Measurements from ENCODE around the gene ACSS2. TPM values are rescaled to one million over a fixed set of nuclear protein-coding genes. Genes with fewer than 3 reads are reported as not detected.

The ACSS2 gene
- total and polyA plus RNA-seq, 2 donors (not counting 1 experiment from before 2014, with no cell fraction given) = 59.4 to 129 TPM

GRCh38 chr20:34843421-34843820 is 33.0 kb upstream of the ACSS2 start:
- Histone ChIP-seq H3K9me3 (ENCODE audit: control insufficient read depth, insufficient read depth, low read depth, low read length) (no peaks in the 10 kb centered on the region), H3K4me3 (replicated peaks in 1 of 4; ENCODE audit: control extremely low read depth in 1 of 4, insufficient read depth in 1 of 4, low read depth in 3 of 4, low read length in 4 of 4) (no peak overlapping the region), H3K9ac (ENCODE audit: insufficient read depth, low read length) (no peak overlapping the region), H3K36me3 (ENCODE audit: control insufficient read depth, insufficient read depth, low read length) (no peaks in the 10 kb centered on the region), H3K4me2 (ENCODE audit: extremely low read depth, insufficient read depth, low read length) (no peak overlapping the region), H3K79me2 (ENCODE audit: control insufficient read depth, insufficient read depth, low read length) (no peaks in the 10 kb centered on the region), H3K27ac (ENCODE audit: insufficient read depth, low read length) (no peak overlapping the region), H2AFZ (ENCODE audit: low read length) (no peak overlapping the region), H3K4me1 (ENCODE audit: control insufficient read depth, extremely low read depth, insufficient read depth, low read length) (no peaks in the 10 kb centered on the region), H3K27me3 (ENCODE audit: control insufficient read depth, insufficient read depth, low read length) (no peaks in the 10 kb centered on the region), H4K20me1 (ENCODE audit: control insufficient read depth, extremely low read depth, insufficient read depth, low read length) (no peaks in the 10 kb centered on the region)
- TF ChIP-seq, protein P1, sequence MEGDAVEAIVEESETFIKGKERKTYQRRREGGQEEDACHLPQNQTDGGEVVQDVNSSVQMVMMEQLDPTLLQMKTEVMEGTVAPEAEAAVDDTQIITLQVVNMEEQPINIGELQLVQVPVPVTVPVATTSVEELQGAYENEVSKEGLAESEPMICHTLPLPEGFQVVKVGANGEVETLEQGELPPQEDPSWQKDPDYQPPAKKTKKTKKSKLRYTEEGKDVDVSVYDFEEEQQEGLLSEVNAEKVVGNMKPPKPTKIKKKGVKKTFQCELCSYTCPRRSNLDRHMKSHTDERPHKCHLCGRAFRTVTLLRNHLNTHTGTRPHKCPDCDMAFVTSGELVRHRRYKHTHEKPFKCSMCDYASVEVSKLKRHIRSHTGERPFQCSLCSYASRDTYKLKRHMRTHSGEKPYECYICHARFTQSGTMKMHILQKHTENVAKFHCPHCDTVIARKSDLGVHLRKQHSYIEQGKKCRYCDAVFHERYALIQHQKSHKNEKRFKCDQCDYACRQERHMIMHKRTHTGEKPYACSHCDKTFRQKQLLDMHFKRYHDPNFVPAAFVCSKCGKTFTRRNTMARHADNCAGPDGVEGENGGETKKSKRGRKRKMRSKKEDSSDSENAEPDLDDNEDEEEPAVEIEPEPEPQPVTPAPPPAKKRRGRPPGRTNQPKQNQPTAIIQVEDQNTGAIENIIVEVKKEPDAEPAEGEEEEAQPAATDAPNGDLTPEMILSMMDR (conservative IDR thresholded peaks at IDR 0.05 in 1 of 2, IDR thresholded peaks at IDR 0.05 in 1 of 2; ENCODE audit: low read depth in 1 of 2, low read length in 2 of 2) = no peak
- no peak for TF ChIP-seq EZH2 (IDR thresholded peaks at IDR 0.05; ENCODE audit: low read length, missing control alignments)
- no peak for DNase-seq (ENCODE audit: low read depth in 2 of 2)

GRCh38 chr20:34848597-34848996 is 27.8 kb upstream of the ACSS2 start:
- Histone ChIP-seq H3K36me3 (ENCODE audit: control insufficient read depth, insufficient read depth, low read length) (peaks cover 4% of the 10 kb centered on the region), H3K4me1 (ENCODE audit: control insufficient read depth, extremely low read depth, insufficient read depth, low read length) (no peaks in the 10 kb centered on the region), H3K79me2 (ENCODE audit: control insufficient read depth, insufficient read depth, low read length) (no peaks in the 10 kb centered on the region), H3K9ac (ENCODE audit: insufficient read depth, low read length) (no peak overlapping the region), H4K20me1 (ENCODE audit: control insufficient read depth, extremely low read depth, insufficient read depth, low read length) (no peaks in the 10 kb centered on the region), H3K4me2 (ENCODE audit: extremely low read depth, insufficient read depth, low read length) (no peak overlapping the region), H3K27me3 (ENCODE audit: control insufficient read depth, insufficient read depth, low read length) (no peaks in the 10 kb centered on the region), H3K27ac (ENCODE audit: insufficient read depth, low read length) (no peak overlapping the region), H2AFZ (ENCODE audit: low read length) (no peak overlapping the region), H3K4me3 (replicated peaks in 1 of 4; ENCODE audit: control extremely low read depth in 1 of 4, insufficient read depth in 1 of 4, low read depth in 3 of 4, low read length in 4 of 4) (no peak overlapping the region), H3K9me3 (ENCODE audit: control insufficient read depth, insufficient read depth, low read depth, low read length) (no peaks in the 10 kb centered on the region)
- no peak for DNase-seq (ENCODE audit: low read depth in 2 of 2)
- TF ChIP-seq EZH2 (IDR thresholded peaks at IDR 0.05; ENCODE audit: low read length, missing control alignments) = no peak
- TF ChIP-seq, protein P1 (conservative IDR thresholded peaks at IDR 0.05 in 1 of 2, IDR thresholded peaks at IDR 0.05 in 1 of 2; ENCODE audit: low read depth in 1 of 2, low read length in 2 of 2) = no peak

GRCh38 chr20:34849778-34850177 is 26.6 kb upstream of the ACSS2 start:
- Histone ChIP-seq H3K4me1 (ENCODE audit: control insufficient read depth, extremely low read depth, insufficient read depth, low read length) (no peaks in the 10 kb centered on the region), H3K36me3 (ENCODE audit: control insufficient read depth, insufficient read depth, low read length) (peaks cover 4% of the 10 kb centered on the region), H3K9me3 (ENCODE audit: control insufficient read depth, insufficient read depth, low read depth, low read length) (no peaks in the 10 kb centered on the region), H2AFZ (ENCODE audit: low read length) (no peak overlapping the region), H3K4me3 (replicated peaks in 1 of 4; ENCODE audit: control extremely low read depth in 1 of 4, insufficient read depth in 1 of 4, low read depth in 3 of 4, low read length in 4 of 4) (no peak overlapping the region), H3K9ac (ENCODE audit: insufficient read depth, low read length) (no peak overlapping the region), H4K20me1 (ENCODE audit: control insufficient read depth, extremely low read depth, insufficient read depth, low read length) (no peaks in the 10 kb centered on the region), H3K27me3 (ENCODE audit: control insufficient read depth, insufficient read depth, low read length) (no peaks in the 10 kb centered on the region), H3K79me2 (ENCODE audit: control insufficient read depth, insufficient read depth, low read length) (no peaks in the 10 kb centered on the region), H3K27ac (ENCODE audit: insufficient read depth, low read length) (no peak overlapping the region), H3K4me2 (ENCODE audit: extremely low read depth, insufficient read depth, low read length) (no peak overlapping the region)
- TF ChIP-seq EZH2 (IDR thresholded peaks at IDR 0.05; ENCODE audit: low read length, missing control alignments) = no peak
- TF ChIP-seq, protein P1 (conservative IDR thresholded peaks at IDR 0.05 in 1 of 2, IDR thresholded peaks at IDR 0.05 in 1 of 2; ENCODE audit: low read depth in 1 of 2, low read length in 2 of 2) = no peak
- DNase-seq (ENCODE audit: low read depth in 2 of 2) = no peak

Measured in fibroblast of lung (primary cell).